Transverse colon (tissue), 4 donors: ENCODE results near the gene OSBPL6.

Source experiments
- EP300 ChIP-seq: sonication (generic); formaldehyde crosslinking; IDR thresholded peaks from one replicate; pipeline ENCODE4 v1.6.1; 2017; ENCODE audit warnings: antibody characterized with exemption, low read depth
- POLR2A ChIP-seq: fragments of 450-650 bp; IDR thresholded peaks from one replicate; pipeline ENCODE4 v1.6.1; 2016; ENCODE audit warnings: antibody characterized with exemption, mild to moderate bottlenecking, moderate library complexity
- POLR2AphosphoS5 ChIP-seq, 3 donors: sonication (generic); formaldehyde crosslinking; IDR thresholded peaks; one replicate each; pipeline ENCODE4 v1.6.1; 2016; ENCODE audit warnings: antibody characterized with exemption in 3 of 3
- TF ChIP-seq, protein P1 (sequence below), 5 experiments: fragments of 200-600 bp in 3 of 5; fragments of 450-650 bp in 2 of 5; sonication (generic) in 3 of 5; IDR thresholded peaks; 1 replicate in 2 of 5; 2 replicates in 3 of 5; pipeline ENCODE4 v1.5.1; 2016 to 2017; ENCODE audit warnings: antibody characterized with exemption in 5 of 5, inconsistent platforms in 3 of 5, mild to moderate bottlenecking in 2 of 5, moderate library complexity in 1 of 5

DNA sequence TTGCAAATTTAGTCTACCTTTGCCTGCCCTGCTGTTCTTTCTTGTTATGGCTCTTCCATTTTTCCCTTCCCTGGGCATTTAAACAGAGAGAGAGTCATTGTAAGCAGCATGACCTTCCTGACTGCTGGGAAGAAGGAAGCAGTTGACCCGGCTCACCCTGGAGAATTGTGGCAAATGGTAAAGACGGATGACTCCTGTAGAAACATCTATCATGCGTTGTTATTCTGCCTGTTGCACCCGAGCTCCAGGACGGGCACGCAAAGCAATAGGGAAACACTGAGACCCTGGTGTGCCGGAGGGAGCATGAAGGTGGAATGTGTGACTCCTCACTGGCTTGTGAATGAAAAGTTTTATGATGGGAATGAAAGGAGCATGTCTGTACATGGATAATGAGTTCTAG is 113.3 kb downstream of the OSBPL6 start:
- TF ChIP-seq POLR2AphosphoS5 (IDR thresholded peaks at IDR 0.05) (no peak), POLR2A (no peak), EP300 (no peak)
- TF ChIP-seq, protein P1, sequence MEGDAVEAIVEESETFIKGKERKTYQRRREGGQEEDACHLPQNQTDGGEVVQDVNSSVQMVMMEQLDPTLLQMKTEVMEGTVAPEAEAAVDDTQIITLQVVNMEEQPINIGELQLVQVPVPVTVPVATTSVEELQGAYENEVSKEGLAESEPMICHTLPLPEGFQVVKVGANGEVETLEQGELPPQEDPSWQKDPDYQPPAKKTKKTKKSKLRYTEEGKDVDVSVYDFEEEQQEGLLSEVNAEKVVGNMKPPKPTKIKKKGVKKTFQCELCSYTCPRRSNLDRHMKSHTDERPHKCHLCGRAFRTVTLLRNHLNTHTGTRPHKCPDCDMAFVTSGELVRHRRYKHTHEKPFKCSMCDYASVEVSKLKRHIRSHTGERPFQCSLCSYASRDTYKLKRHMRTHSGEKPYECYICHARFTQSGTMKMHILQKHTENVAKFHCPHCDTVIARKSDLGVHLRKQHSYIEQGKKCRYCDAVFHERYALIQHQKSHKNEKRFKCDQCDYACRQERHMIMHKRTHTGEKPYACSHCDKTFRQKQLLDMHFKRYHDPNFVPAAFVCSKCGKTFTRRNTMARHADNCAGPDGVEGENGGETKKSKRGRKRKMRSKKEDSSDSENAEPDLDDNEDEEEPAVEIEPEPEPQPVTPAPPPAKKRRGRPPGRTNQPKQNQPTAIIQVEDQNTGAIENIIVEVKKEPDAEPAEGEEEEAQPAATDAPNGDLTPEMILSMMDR (IDR thresholded peaks at IDR 0.05) = no peak
